Measurements from ENCODE around the gene ACSL3. TPM values are rescaled to one million over a fixed set of nuclear protein-coding genes. Genes with fewer than 3 reads are reported as not detected.

ACSL3 gene
- polyA plus RNA-seq, 1 donor from 2014 or later = 119 TPM

- Histone ChIP-seq H3K27ac (ENCODE audit: low read length) (no peak overlapping the region), H3F3A (ENCODE audit: insufficient read depth, low read length, poor library complexity, severe bottlenecking) (no peaks in the 10 kb centered on the region), H3K27me3 (ENCODE audit: insufficient read depth, low read depth, low read length) (no peaks in the 10 kb centered on the region), H3K4me3 (ENCODE audit: low read length) (no peak overlapping the region), H3K36me3 (ENCODE audit: insufficient read depth, low read length) (no peaks in the 10 kb centered on the region), H3K9ac (ENCODE audit: low read length) (no peak overlapping the region), H3K9me3 (ENCODE audit: low read length) (no peaks in the 10 kb centered on the region), H3K9me2 (ENCODE audit: insufficient read depth, low read length) (no peaks in the 10 kb centered on the region), H3K79me2 (replicated peaks; ENCODE audit: insufficient read depth, low read length) (no peaks in the 10 kb centered on the region), H2AFZ (ENCODE audit: low read depth, low read length) (no peak overlapping the region), H4K20me1 (ENCODE audit: insufficient read depth) (no peaks in the 10 kb centered on the region), H3K4me2 (ENCODE audit: low read length) (no peak overlapping the region)
- TF ChIP-seq REST (IDR thresholded peaks at IDR 0.05; ENCODE audit: borderline replicate concordance) = no peak
- TF ChIP-seq POLR2AphosphoS5 (IDR thresholded peaks at IDR 0.05) = no peak
- TF ChIP-seq MXI1 (conservative IDR thresholded peaks at IDR 0.05; ENCODE audit: poor library complexity, severe bottlenecking) = no peak
- TF ChIP-seq EZH2 (IDR thresholded peaks at IDR 0.05; ENCODE audit: borderline replicate concordance, insufficient read depth, low read length, poor library complexity, severe bottlenecking) = no peak
- no peak for TF ChIP-seq SMC3 (conservative IDR thresholded peaks at IDR 0.05; ENCODE audit: poor library complexity)
- TF ChIP-seq TAF1 (IDR thresholded peaks at IDR 0.05; ENCODE audit: low read depth) = no peak
- TF ChIP-seq, protein P1, sequence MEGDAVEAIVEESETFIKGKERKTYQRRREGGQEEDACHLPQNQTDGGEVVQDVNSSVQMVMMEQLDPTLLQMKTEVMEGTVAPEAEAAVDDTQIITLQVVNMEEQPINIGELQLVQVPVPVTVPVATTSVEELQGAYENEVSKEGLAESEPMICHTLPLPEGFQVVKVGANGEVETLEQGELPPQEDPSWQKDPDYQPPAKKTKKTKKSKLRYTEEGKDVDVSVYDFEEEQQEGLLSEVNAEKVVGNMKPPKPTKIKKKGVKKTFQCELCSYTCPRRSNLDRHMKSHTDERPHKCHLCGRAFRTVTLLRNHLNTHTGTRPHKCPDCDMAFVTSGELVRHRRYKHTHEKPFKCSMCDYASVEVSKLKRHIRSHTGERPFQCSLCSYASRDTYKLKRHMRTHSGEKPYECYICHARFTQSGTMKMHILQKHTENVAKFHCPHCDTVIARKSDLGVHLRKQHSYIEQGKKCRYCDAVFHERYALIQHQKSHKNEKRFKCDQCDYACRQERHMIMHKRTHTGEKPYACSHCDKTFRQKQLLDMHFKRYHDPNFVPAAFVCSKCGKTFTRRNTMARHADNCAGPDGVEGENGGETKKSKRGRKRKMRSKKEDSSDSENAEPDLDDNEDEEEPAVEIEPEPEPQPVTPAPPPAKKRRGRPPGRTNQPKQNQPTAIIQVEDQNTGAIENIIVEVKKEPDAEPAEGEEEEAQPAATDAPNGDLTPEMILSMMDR (IDR thresholded peaks at IDR 0.05; ENCODE audit: poor library complexity, severe bottlenecking) = no peak
- no peak for TF ChIP-seq EP300 (conservative IDR thresholded peaks at IDR 0.05; ENCODE audit: poor library complexity, severe bottlenecking)
- no peak for TF ChIP-seq RAD21 (conservative IDR thresholded peaks at IDR 0.05)
These were observed 84.3 kb downstream of the ACSL3 start for GRCh38 chr2:222944971-222945740.

- Histone ChIP-seq H3K9me2 (ENCODE audit: insufficient read depth, low read length) (no peaks in the 10 kb centered on the region), H3K9me3 (ENCODE audit: low read length) (no peaks in the 10 kb centered on the region), H4K20me1 (ENCODE audit: insufficient read depth) (no peaks in the 10 kb centered on the region), H3F3A (ENCODE audit: insufficient read depth, low read length, poor library complexity, severe bottlenecking) (no peaks in the 10 kb centered on the region), H3K27ac (ENCODE audit: low read length) (no peak overlapping the region), H3K9ac (ENCODE audit: low read length) (no peak overlapping the region), H3K36me3 (ENCODE audit: insufficient read depth, low read length) (no peaks in the 10 kb centered on the region), H2AFZ (ENCODE audit: low read depth, low read length) (no peak overlapping the region), H3K79me2 (replicated peaks; ENCODE audit: insufficient read depth, low read length) (no peaks in the 10 kb centered on the region), H3K27me3 (ENCODE audit: insufficient read depth, low read depth, low read length) (no peaks in the 10 kb centered on the region), H3K4me2 (ENCODE audit: low read length) (no peak overlapping the region), H3K4me3 (ENCODE audit: low read length) (no peak overlapping the region)
- TF ChIP-seq REST (IDR thresholded peaks at IDR 0.05; ENCODE audit: borderline replicate concordance) = no peak
- no peak for TF ChIP-seq MXI1 (conservative IDR thresholded peaks at IDR 0.05; ENCODE audit: poor library complexity, severe bottlenecking)
- no peak for TF ChIP-seq TAF1 (IDR thresholded peaks at IDR 0.05; ENCODE audit: low read depth)
- TF ChIP-seq EP300 (conservative IDR thresholded peaks at IDR 0.05; ENCODE audit: poor library complexity, severe bottlenecking) = no peak
- no peak for TF ChIP-seq EZH2 (IDR thresholded peaks at IDR 0.05; ENCODE audit: borderline replicate concordance, insufficient read depth, low read length, poor library complexity, severe bottlenecking)
- TF ChIP-seq, protein P1 (IDR thresholded peaks at IDR 0.05; ENCODE audit: poor library complexity, severe bottlenecking) = no peak
- no peak for TF ChIP-seq SMC3 (conservative IDR thresholded peaks at IDR 0.05; ENCODE audit: poor library complexity)
- TF ChIP-seq RAD21 (conservative IDR thresholded peaks at IDR 0.05) = no peak
- no peak for TF ChIP-seq POLR2AphosphoS5 (IDR thresholded peaks at IDR 0.05)
These were observed 85.1 kb downstream of the ACSL3 start for GRCh38 chr2:222945887-222946286.

Measured in neural cell (in vitro differentiated cells).